ENCODE data around the gene DAB1. TPM values are rescaled to one million over a fixed set of nuclear protein-coding genes. Genes with fewer than 3 reads are reported as not detected.

DAB1 gene
- 0.45 and 3.2 TPM in 2 replicates for total RNA-seq (ENCODE audit: low replicate concordance)

GRCh38 chr1:57423656-57424211 is at the start of gene DAB1:
Gene DAB1, minus strand, starts transcription at chr1:57424060. Its CDS starts 133,030 bp downstream, at chr1:57291030.
- H3K4me3 ChIP-seq (ENCODE audit: low read depth, low read length), result peak within 1 kb of the TSS; percentile 50
- no peak for TF ChIP-seq CTCF (IDR thresholded peaks at IDR 0.05; ENCODE audit: insufficient read depth, low read length)

GRCh38 chr1:57473448-57473847 is 49.6 kb upstream of the DAB1 start:
- no peak for TF ChIP-seq CTCF (IDR thresholded peaks at IDR 0.05; ENCODE audit: insufficient read depth, low read length)

More at GRCh38 chr1:57423656-57424211, at the start of gene DAB1:
- no peak for DNase-seq (ENCODE audit: low read depth)

GRCh38 chr1:57471995-57472394 is 48.1 kb upstream of the DAB1 start:
- no peak for DNase-seq (ENCODE audit: low read depth)
- no peak for TF ChIP-seq CTCF (IDR thresholded peaks at IDR 0.05; ENCODE audit: insufficient read depth, low read length)
- H3K4me3 ChIP-seq (ENCODE audit: low read depth, low read length), result no peak overlapping the region

More at GRCh38 chr1:57473448-57473847, 49.6 kb upstream of the DAB1 start:
- H3K4me3 ChIP-seq (ENCODE audit: low read depth, low read length), result no peak overlapping the region
- DNase-seq (ENCODE audit: low read depth), result no peak

GRCh38 chr1:57470036-57470435 is 46.2 kb upstream of the DAB1 start:
- no peak overlapping the region for H3K4me3 ChIP-seq (ENCODE audit: low read depth, low read length)
- no peak for TF ChIP-seq CTCF (IDR thresholded peaks at IDR 0.05; ENCODE audit: insufficient read depth, low read length)
- DNase-seq (ENCODE audit: low read depth), result peak; percentile 74

GRCh38 chr1:57468641-57469523 is 45.0 kb upstream of the DAB1 start:
- TF ChIP-seq CTCF (IDR thresholded peaks at IDR 0.05; ENCODE audit: insufficient read depth, low read length), result no peak
- H3K4me3 ChIP-seq (ENCODE audit: low read depth, low read length), result no peak overlapping the region
- DNase-seq (ENCODE audit: low read depth), result peak; percentile 87

GRCh38 chr1:57467830-57468229 is 44.0 kb upstream of the DAB1 start:
- peak; percentile 7 for DNase-seq (ENCODE audit: low read depth)
- no peak overlapping the region for H3K4me3 ChIP-seq (ENCODE audit: low read depth, low read length)
- no peak for TF ChIP-seq CTCF (IDR thresholded peaks at IDR 0.05; ENCODE audit: insufficient read depth, low read length)

Data from fibroblast of the aortic adventitia (primary cell).